SK-N-SH treated with all-trans-retinoic acid at 6 μM for 48 hours (cell line): ENCODE measurements around the gene DENND4C.
"Not testable (repeated sequence)": the region's sequence is repeated elsewhere in the genome, so short reads cannot be mapped to it uniquely, and the experiment has no call there.

Experiments
- ATAC-seq: fragments of 200-7000 bp; cut with Tn5 transposase; 3 replicates; pipeline ENCODE4 v1.9.1; 2020; ENCODE audit warnings: mild to moderate bottlenecking, moderate library complexity
- ARNTL ChIP-seq: fragments of 450-650 bp; formaldehyde crosslinking; IDR thresholded peaks from 2 replicates; pipeline ENCODE4 v1.5.0; 2020; ENCODE audit warnings: low read depth, mild to moderate bottlenecking, moderate library complexity, borderline replicate concordance
- BACH2 ChIP-seq: fragments of 250-450 bp; sonication (Bioruptor Pico); IDR thresholded peaks from 2 replicates; pipeline ENCODE4 v1.9.0; 2021; ENCODE audit warnings: mild to moderate bottlenecking, borderline replicate concordance
- CSDC2 ChIP-seq: fragments of 250-450 bp; sonication (Bioruptor Pico); IDR thresholded peaks from 2 replicates; pipeline ENCODE4 v1.5.0; 2020; ENCODE audit warnings: mild to moderate bottlenecking, moderate library complexity
- ESRRG ChIP-seq: fragments of 250-450 bp; sonication (Bioruptor Pico); IDR thresholded peaks from 2 replicates; pipeline ENCODE4 v1.6.1; 2021; ENCODE audit warnings: mild to moderate bottlenecking
- GLIS3 ChIP-seq: fragments of 250-450 bp; sonication (Bioruptor Pico); IDR thresholded peaks from 2 replicates; pipeline ENCODE4 v1.5.0; 2020; ENCODE audit warnings: mild to moderate bottlenecking, moderate library complexity
- ISL1 ChIP-seq: fragments of 250-450 bp; sonication (Bioruptor Pico); IDR thresholded peaks from 2 replicates; pipeline ENCODE4 v2.1.2; 2022; ENCODE audit warnings: mild to moderate bottlenecking, moderate library complexity
- POU6F1 ChIP-seq: fragments of 250-450 bp; sonication (Bioruptor Pico); IDR thresholded peaks from 2 replicates; pipeline ENCODE4 v1.8.0; 2021; ENCODE audit warnings: low read depth, mild to moderate bottlenecking, moderate library complexity, borderline replicate concordance
- PPARA ChIP-seq: fragments of 250-450 bp; sonication (Bioruptor Pico); IDR thresholded peaks from 2 replicates; pipeline ENCODE4 v1.5.0; 2020; ENCODE audit warnings: mild to moderate bottlenecking, borderline replicate concordance
- RARB ChIP-seq: fragments of 250-450 bp; sonication (Bioruptor Pico); IDR thresholded peaks from 2 replicates; pipeline ENCODE4 v1.8.0; 2021; ENCODE audit warnings: mild to moderate bottlenecking, moderate library complexity
- SNAI2 ChIP-seq: fragments of 250-450 bp; sonication (Bioruptor Pico); IDR thresholded peaks from 2 replicates; pipeline ENCODE4 v1.5.0; 2020; ENCODE audit warnings: mild to moderate bottlenecking, moderate library complexity
- TCF4 ChIP-seq: fragments of 250-450 bp; sonication (Bioruptor Pico); IDR thresholded peaks from 2 replicates; pipeline ENCODE4 v1.8.0; 2021; ENCODE audit warnings: mild to moderate bottlenecking, moderate library complexity, borderline replicate concordance
- TOX ChIP-seq: fragments of 250-450 bp; sonication (Bioruptor Pico); IDR thresholded peaks from 2 replicates; pipeline ENCODE4 v1.8.0; 2021; ENCODE audit warnings: mild to moderate bottlenecking, moderate library complexity, borderline replicate concordance
- TSHZ2 ChIP-seq: fragments of 250-450 bp; sonication (Bioruptor Pico); IDR thresholded peaks from 2 replicates; pipeline ENCODE4 v1.5.0; 2020; ENCODE audit warnings: mild to moderate bottlenecking, moderate library complexity
- ZFP3 ChIP-seq: fragments of 250-450 bp; sonication (Bioruptor Pico); IDR thresholded peaks from 2 replicates; pipeline ENCODE4 v1.5.0; 2020; ENCODE audit warnings: mild to moderate bottlenecking, moderate library complexity
- ZFP30 ChIP-seq: fragments of 450-650 bp; formaldehyde crosslinking; IDR thresholded peaks from 2 replicates; pipeline ENCODE4 v1.5.0; 2022; ENCODE audit warnings: mild to moderate bottlenecking, moderate library complexity
- ZNF565 ChIP-seq: fragments of 450-650 bp; formaldehyde crosslinking; conservative IDR thresholded peaks from 2 replicates; pipeline ENCODE4 v1.5.0; 2020; ENCODE audit warnings: low read depth, mild to moderate bottlenecking, moderate library complexity
- ZNF70 ChIP-seq: fragments of 450-650 bp; formaldehyde crosslinking; IDR thresholded peaks from 2 replicates; pipeline ENCODE4 v1.5.0; 2020; ENCODE audit warnings: mild to moderate bottlenecking, moderate library complexity
- ZNF8 ChIP-seq: fragments of 450-650 bp; formaldehyde crosslinking; IDR thresholded peaks from 2 replicates; pipeline ENCODE4 v1.5.0; 2020; ENCODE audit warnings: mild to moderate bottlenecking, moderate library complexity
- TF ChIP-seq, protein P1 (sequence below): fragments of 250-450 bp; sonication (Bioruptor Pico); IDR thresholded peaks from 2 replicates; pipeline ENCODE4 v1.5.1; 2020; ENCODE audit warnings: low read depth, mild to moderate bottlenecking, moderate library complexity
- TF ChIP-seq, protein P2 (sequence below): fragments of 250-450 bp; sonication (Bioruptor Pico); IDR thresholded peaks from 2 replicates; pipeline ENCODE4 v1.5.1; 2021; ENCODE audit warnings: mild to moderate bottlenecking, moderate library complexity

Gene DENND4C

DNA sequence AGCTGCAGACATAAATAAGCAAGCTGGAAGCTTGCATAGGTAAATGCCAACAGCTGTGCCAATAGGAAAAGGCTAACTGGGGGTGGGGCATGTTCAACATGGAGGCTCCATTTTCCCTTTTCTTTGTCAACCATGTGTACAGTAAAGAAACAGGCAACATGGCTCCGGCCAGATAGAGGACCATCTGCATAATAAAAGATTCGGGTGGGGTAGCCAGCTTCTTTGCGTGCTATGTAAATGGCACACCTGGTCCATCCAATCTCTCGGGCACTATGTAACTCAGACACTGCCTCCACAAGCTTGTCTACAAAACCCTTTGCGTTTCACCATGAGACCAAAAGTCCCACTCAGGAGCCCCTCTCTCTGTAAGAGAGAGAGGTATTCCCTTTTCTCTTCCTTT is 41.7 kb upstream of the DENND4C start:
- TF ChIP-seq ZNF565 (CRISPR knock-in tag) = no peak
- no peak for TF ChIP-seq GLIS3 (CRISPR knock-in tag)
- TF ChIP-seq ZFP3 (CRISPR knock-in tag) = no peak
- no peak for TF ChIP-seq PPARA (CRISPR knock-in tag)
- TF ChIP-seq, protein P1, sequence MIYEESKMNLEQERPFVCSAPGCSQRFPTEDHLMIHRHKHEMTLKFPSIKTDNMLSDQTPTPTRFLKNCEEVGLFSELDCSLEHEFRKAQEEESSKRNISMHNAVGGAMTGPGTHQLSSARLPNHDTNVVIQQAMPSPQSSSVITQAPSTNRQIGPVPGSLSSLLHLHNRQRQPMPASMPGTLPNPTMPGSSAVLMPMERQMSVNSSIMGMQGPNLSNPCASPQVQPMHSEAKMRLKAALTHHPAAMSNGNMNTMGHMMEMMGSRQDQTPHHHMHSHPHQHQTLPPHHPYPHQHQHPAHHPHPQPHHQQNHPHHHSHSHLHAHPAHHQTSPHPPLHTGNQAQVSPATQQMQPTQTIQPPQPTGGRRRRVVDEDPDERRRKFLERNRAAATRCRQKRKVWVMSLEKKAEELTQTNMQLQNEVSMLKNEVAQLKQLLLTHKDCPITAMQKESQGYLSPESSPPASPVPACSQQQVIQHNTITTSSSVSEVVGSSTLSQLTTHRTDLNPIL (CRISPR knock-in tag) = no peak
- no peak for TF ChIP-seq ESRRG (CRISPR knock-in tag)
- no peak for TF ChIP-seq TCF4 (CRISPR knock-in tag)
- TF ChIP-seq ZNF8 (CRISPR knock-in tag) = no peak
- no peak for TF ChIP-seq ARNTL (CRISPR knock-in tag)
- TF ChIP-seq ZFP30 (CRISPR knock-in tag) = no peak
- TF ChIP-seq SNAI2 (CRISPR knock-in tag) = no peak
- no peak for TF ChIP-seq RARB (CRISPR knock-in tag)
- no peak for TF ChIP-seq TOX (CRISPR knock-in tag)
- TF ChIP-seq BACH2 (CRISPR knock-in tag) = no peak
- no peak for ATAC-seq

GRCh38 chr9:19192202-19193028 is 38.1 kb upstream of the DENND4C start:
- TF ChIP-seq ARNTL (CRISPR knock-in tag) (no peak), BACH2 (CRISPR knock-in tag) (no peak), PPARA (CRISPR knock-in tag) (no peak), ZNF565 (CRISPR knock-in tag) (no peak)
- TF ChIP-seq, protein P2, sequence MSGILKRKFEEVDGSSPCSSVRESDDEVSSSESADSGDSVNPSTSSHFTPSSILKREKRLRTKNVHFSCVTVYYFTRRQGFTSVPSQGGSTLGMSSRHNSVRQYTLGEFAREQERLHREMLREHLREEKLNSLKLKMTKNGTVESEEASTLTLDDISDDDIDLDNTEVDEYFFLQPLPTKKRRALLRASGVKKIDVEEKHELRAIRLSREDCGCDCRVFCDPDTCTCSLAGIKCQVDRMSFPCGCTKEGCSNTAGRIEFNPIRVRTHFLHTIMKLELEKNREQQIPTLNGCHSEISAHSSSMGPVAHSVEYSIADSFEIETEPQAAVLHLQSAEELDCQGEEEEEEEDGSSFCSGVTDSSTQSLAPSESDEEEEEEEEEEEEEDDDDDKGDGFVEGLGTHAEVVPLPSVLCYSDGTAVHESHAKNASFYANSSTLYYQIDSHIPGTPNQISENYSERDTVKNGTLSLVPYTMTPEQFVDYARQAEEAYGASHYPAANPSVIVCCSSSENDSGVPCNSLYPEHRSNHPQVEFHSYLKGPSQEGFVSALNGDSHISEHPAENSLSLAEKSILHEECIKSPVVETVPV (CRISPR knock-in tag) = no peak
- TF ChIP-seq, all 23 proteins: peak for 0
- ATAC-seq = no peak

- no peak for TF ChIP-seq ZNF70 (CRISPR knock-in tag)
- TF ChIP-seq, protein P2 (CRISPR knock-in tag) = no peak
- TF ChIP-seq CSDC2 (CRISPR knock-in tag) = no peak
- TF ChIP-seq POU6F1 = no peak
- TF ChIP-seq, protein P1 (CRISPR knock-in tag) = no peak
- no peak for TF ChIP-seq ISL1
- no peak for TF ChIP-seq TSHZ2 (CRISPR knock-in tag)
- no peak for ATAC-seq
These were observed 37.5 kb upstream of the DENND4C start for GRCh38 chr9:19193029-19193324.

GRCh38 chr9:19193358-19193973 is 37.0 kb upstream of the DENND4C start:
- not testable (repeated sequence) for ATAC-seq
